Ascending aorta (tissue), 2 donors: Measurements from ENCODE around the gene TMC6. TPM values are rescaled to one million over a fixed set of nuclear protein-coding genes. Genes with fewer than 3 reads are reported as not detected.

Experiments
- DNase-seq, 2 donors: peaks; one replicate each; pipeline ENCODE4 v3.0.0-alpha.2; 2019; ENCODE audit warnings: low spot score in 2 of 2
- H3K27ac ChIP-seq, 2 donors: fragments of 200-600 bp; sonication (generic); one replicate each; pipeline ENCODE4 v1.5.1; 2016 to 2017; ENCODE audit warnings: mild to moderate bottlenecking in 1 of 2
- H3K27me3 ChIP-seq: fragments of 200-600 bp; sonication (generic); one replicate; pipeline ENCODE4 v1.5.1; 2017
- H3K36me3 ChIP-seq, 2 donors: fragments of 200-600 bp; sonication (generic); one replicate each; pipeline ENCODE4 v1.5.1; 2016
- H3K4me1 ChIP-seq, 2 donors: fragments of 200-600 bp; sonication (generic); one replicate each; pipeline ENCODE4 v1.5.1; 2016 to 2017; ENCODE audit warnings: mild to moderate bottlenecking in 1 of 2
- H3K4me3 ChIP-seq, 2 donors: fragments of 200-600 bp; sonication (generic); one replicate each; pipeline ENCODE4 v1.5.1; 2016 to 2017; ENCODE audit warnings: mild to moderate bottlenecking in 1 of 2
- H3K9me3 ChIP-seq, 2 donors: fragments of 200-600 bp; sonication (generic); one replicate each; pipeline ENCODE4 v1.5.1; 2016
- CTCF ChIP-seq, 3 experiments: fragments of 200-600 bp in 2 of 3; fragments of 450-650 bp in 1 of 3; sonication (generic) in 2 of 3; IDR thresholded peaks; one replicate each; pipeline ENCODE4 v1.5.1; 2016 to 2019; ENCODE audit warnings: antibody characterized with exemption in 3 of 3, mild to moderate bottlenecking in 1 of 3, moderate library complexity in 1 of 3
- intact Hi-C: fragments of 100-400 bp; cut with DNase I; formaldehyde crosslinking; loops from one replicate; pipeline ENCODE4 v1.15.1; 2023
- total RNA-seq: library from RNA; depleted of rRNA; stranded (reverse); fragments of >200 nt; gene quantifications from one replicate; pipeline ENCODE4 v1.1.0, GENCODE V29; 2016

The TMC6 gene
- total RNA-seq, 1 donor from 2014 or later, result 173 TPM

GRCh38 chr17:78101542-78101941 is 27.0 kb downstream of the TMC6 start:
- intact Hi-C loops, result no loop called here
- Histone ChIP-seq H3K4me3 (no peak overlapping the region), H3K27ac (no peak overlapping the region), H3K9me3 (no peaks in the 10 kb centered on the region), H3K4me1 (no peaks in the 10 kb centered on the region), H3K36me3 (peaks cover 70 to 80% of the 10 kb centered on the region in 2 donors), H3K27me3 (no peaks in the 10 kb centered on the region)
- DNase-seq, result no peak
- no peak for TF ChIP-seq CTCF (IDR thresholded peaks at IDR 0.05)

- TF ChIP-seq CTCF (IDR thresholded peaks at IDR 0.05), result no peak
- no peak overlapping the region for H3K4me3 ChIP-seq
- no peak for DNase-seq
- no peaks in the 10 kb centered on the region for H3K4me1 ChIP-seq
- intact Hi-C loops, result no loop called here
- no peaks in the 10 kb centered on the region for H3K9me3 ChIP-seq
- peaks cover 69 to 84% of the 10 kb centered on the region in 2 donors for H3K36me3 ChIP-seq
- H3K27ac ChIP-seq, result no peak overlapping the region
- H3K27me3 ChIP-seq, result no peaks in the 10 kb centered on the region
Observed at GRCh38 chr17:78101112-78101511, 27.4 kb downstream of the TMC6 start.

- Histone ChIP-seq H3K27me3 (no peaks in the 10 kb centered on the region), H3K36me3 (peaks cover 77 to 95% of the 10 kb centered on the region in 2 donors), H3K4me3 (no peak overlapping the region), H3K9me3 (no peaks in the 10 kb centered on the region), H3K27ac (no peak overlapping the region), H3K4me1 (no peaks in the 10 kb centered on the region)
- intact Hi-C loops, result no loop called here
- no peak for TF ChIP-seq CTCF (IDR thresholded peaks at IDR 0.05)
- DNase-seq, result no peak
Observed at GRCh38 chr17:78096093-78096492, 32.5 kb downstream of the TMC6 start.

GRCh38 chr17:78095035-78095434 is 33.5 kb downstream of the TMC6 start:
- intact Hi-C loops, result no loop called here
- H3K36me3 ChIP-seq, result peaks cover 88 to 98% of the 10 kb centered on the region in 2 donors
- H3K4me1 ChIP-seq, result no peaks in the 10 kb centered on the region
- no peak overlapping the region for H3K4me3 ChIP-seq
- no peak overlapping the region for H3K27ac ChIP-seq
- no peaks in the 10 kb centered on the region for H3K27me3 ChIP-seq
- TF ChIP-seq CTCF (IDR thresholded peaks at IDR 0.05), result no peak
- H3K9me3 ChIP-seq, result no peaks in the 10 kb centered on the region
- DNase-seq, result no peak

- no peaks in the 10 kb centered on the region for H3K9me3 ChIP-seq
- H3K4me1 ChIP-seq, result no peaks in the 10 kb centered on the region
- H3K4me3 ChIP-seq, result no peak overlapping the region
- peak in 1 of 2 donors; percentile 4 for DNase-seq
- H3K36me3 ChIP-seq, result peaks cover 90 to 95% of the 10 kb centered on the region in 2 donors
- intact Hi-C loops, result no loop called here
- no peaks in the 10 kb centered on the region for H3K27me3 ChIP-seq
- no peak overlapping the region for H3K27ac ChIP-seq
- no peak for TF ChIP-seq CTCF (IDR thresholded peaks at IDR 0.05)
Observed at GRCh38 chr17:78092794-78093324, 35.7 kb downstream of the TMC6 start.
